Spinal cord (tissue), 10 donors: ENCODE measurements around the gene NF1. TPM values are rescaled to one million over a fixed set of nuclear protein-coding genes. Genes with fewer than 3 reads are reported as not detected.

ENCODE experiments used
- DNase-seq, 6 donors: peaks; one replicate each; pipeline versions ENCODE4 v3.0.0 to v3.0.0-alpha.2; 2013 to 2015; ENCODE audit warnings: low spot score in 6 of 6, low read depth in 4 of 6
- H3K27ac ChIP-seq: one replicate; pipeline ENCODE4 v1.5.1; 2013; ENCODE audit warnings: low read depth, low read length, control low read depth
- H3K27me3 ChIP-seq: one replicate; pipeline ENCODE4 v1.6.1; 2013; ENCODE audit warnings: low read length; ENCODE audit not compliant: control insufficient read depth, insufficient read depth
- H3K36me3 ChIP-seq: one replicate; pipeline ENCODE4 v1.6.1; 2013; ENCODE audit warnings: low read length; ENCODE audit not compliant: control insufficient read depth, insufficient read depth
- H3K4me1 ChIP-seq: one replicate; pipeline ENCODE4 v1.6.1; 2013; ENCODE audit warnings: low read length; ENCODE audit not compliant: control insufficient read depth, insufficient read depth
- H3K4me3 ChIP-seq: one replicate; pipeline ENCODE4 v1.5.1; 2013; ENCODE audit warnings: low read depth, low read length, control low read depth
- H3K9me3 ChIP-seq: one replicate; pipeline ENCODE4 v1.6.1; 2013; ENCODE audit warnings: low read length; ENCODE audit not compliant: control insufficient read depth, insufficient read depth
- WGBS: methylation state at CpG from one replicate; pipeline ENCODE4 v1.1.5; 2013; ENCODE audit warnings: missing lambda C conversion rate; ENCODE audit not compliant: insufficient coverage; 5-methylcytosine and 5-hydroxymethylcytosine counted together
- polyA plus RNA-seq, 2 donors: library from polyadenylated mRNA; unstranded; fragments of 120-200 nt; gene quantifications; one replicate each; pipeline ENCODE4 v1.2.1, GENCODE V29; 2013; ENCODE audit not compliant: insufficient read length in 2 of 2
- total RNA-seq, 2 donors: library from RNA; depleted of rRNA in 1 of 2; stranded (reverse); fragments of 120-200 nt in 1 of 2; fragments of >200 nt in 1 of 2; gene quantifications; one replicate each; pipeline versions ENCODE4 v1.2.3 to v1.2.4, GENCODE V29; 2013 to 2014
- donor health status: healthy.

The NF1 gene
- total and polyA plus RNA-seq, 4 donors, result 41.1 to 140 (median 54.9) TPM

GRCh38 chr17:31388770-31389656, 294.2 kb downstream of the NF1 start:
- peaks cover 16% of the 10 kb centered on the region for H3K36me3 ChIP-seq
- peaks cover 46% of the 10 kb centered on the region for H3K4me1 ChIP-seq
- H3K27me3 ChIP-seq, result peaks cover 11% of the 10 kb centered on the region
- H3K4me3 ChIP-seq, result no peak overlapping the region
- H3K27ac ChIP-seq, result no peak overlapping the region
- 51% methylated on average over 15 of the region's 18 CpGs for WGBS
- H3K9me3 ChIP-seq, result no peaks in the 10 kb centered on the region
- peak in 2 of 6 donors; percentile 61 to 80 for DNase-seq

- Histone ChIP-seq H3K4me3 (no peak overlapping the region), H3K27ac (no peak overlapping the region), H3K4me1 (peaks cover 46% of the 10 kb centered on the region), H3K36me3 (peaks cover 16% of the 10 kb centered on the region), H3K27me3 (peaks cover 11% of the 10 kb centered on the region), H3K9me3 (no peaks in the 10 kb centered on the region)
- WGBS, result 64% methylated on average over 20 of the region's 22 CpGs
- no peak for DNase-seq
Observed at GRCh38 chr17:31389657-31390381, 295.0 kb downstream of the NF1 start.

- peaks cover 16% of the 10 kb centered on the region for H3K36me3 ChIP-seq
- no peak overlapping the region for H3K4me3 ChIP-seq
- H3K4me1 ChIP-seq, result peaks cover 46% of the 10 kb centered on the region
- peaks cover 11% of the 10 kb centered on the region for H3K27me3 ChIP-seq
- 88% methylated on average over 8 of the region's 8 CpGs for WGBS
- no peak overlapping the region for H3K27ac ChIP-seq
- no peaks in the 10 kb centered on the region for H3K9me3 ChIP-seq
- no peak for DNase-seq
Observed at GRCh38 chr17:31390426-31390747, 295.6 kb downstream of the NF1 start.

GRCh38 chr17:31390748-31391495, 296.1 kb downstream of the NF1 start:
- Histone ChIP-seq H3K27me3 (peaks cover 11% of the 10 kb centered on the region), H3K4me3 (peak overlapping the region; percentile 40), H3K36me3 (peaks cover 16% of the 10 kb centered on the region), H3K27ac (no peak overlapping the region), H3K4me1 (peaks cover 46% of the 10 kb centered on the region), H3K9me3 (no peaks in the 10 kb centered on the region)
- WGBS, result 13% methylated on average over 48 of the region's 56 CpGs
- DNase-seq, result peak in 2 of 6 donors; percentile 63

- under 1% methylated on average over 53 of the region's 69 CpGs for WGBS
- no peak within 1 kb of the TSS for H3K27ac ChIP-seq
- peaks cover 46% of the 10 kb centered on the region for H3K4me1 ChIP-seq
- peaks cover 17% of the 10 kb centered on the region for H3K36me3 ChIP-seq
- peak in 3 of 6 donors; percentile 54 to 91 (median 84) for DNase-seq
- peaks cover 11% of the 10 kb centered on the region for H3K27me3 ChIP-seq
- no peaks in the 10 kb centered on the region for H3K9me3 ChIP-seq
- peak within 1 kb of the TSS; percentile 40 for H3K4me3 ChIP-seq
Observed at GRCh38 chr17:31391496-31391949, 296.7 kb downstream of the NF1 start, which contains the start of gene RAB11FIP4. RAB11FIP4 (plus strand) TSS chr17:31391675; CDS start chr17:31391853, 178 bp downstream.

GRCh38 chr17:31392002-31392855, 297.5 kb downstream of the NF1 start:
- 13% methylated on average over 46 of the region's 52 CpGs for WGBS
- Histone ChIP-seq H3K4me1 (peaks cover 46% of the 10 kb centered on the region), H3K27me3 (peaks cover 11% of the 10 kb centered on the region), H3K27ac (no peak overlapping the region), H3K4me3 (peak overlapping the region; percentile 37), H3K9me3 (no peaks in the 10 kb centered on the region), H3K36me3 (peaks cover 21% of the 10 kb centered on the region)
- DNase-seq, result peak in 2 of 6 donors; percentile 41 to 51

- Histone ChIP-seq H3K4me3 (peak overlapping the region; percentile 37), H3K27me3 (peaks cover 11% of the 10 kb centered on the region), H3K27ac (no peak overlapping the region), H3K36me3 (peaks cover 21% of the 10 kb centered on the region), H3K4me1 (peaks cover 46% of the 10 kb centered on the region), H3K9me3 (no peaks in the 10 kb centered on the region)
- 77% methylated on average over 13 of the region's 17 CpGs for WGBS
- no peak for DNase-seq
Observed at GRCh38 chr17:31392856-31393748, 298.3 kb downstream of the NF1 start.

GRCh38 chr17:31393749-31394146, 299.0 kb downstream of the NF1 start:
- H3K4me1 ChIP-seq, result peaks cover 44% of the 10 kb centered on the region
- no peak for DNase-seq
- peaks cover 21% of the 10 kb centered on the region for H3K36me3 ChIP-seq
- H3K9me3 ChIP-seq, result no peaks in the 10 kb centered on the region
- no peak overlapping the region for H3K4me3 ChIP-seq
- H3K27me3 ChIP-seq, result peaks cover 11% of the 10 kb centered on the region
- WGBS, result 91% methylated on average over 5 of the region's 7 CpGs
- no peak overlapping the region for H3K27ac ChIP-seq
